LHCN-M2 (cell line): ENCODE results near the gene MACROD2. TPM values are rescaled to one million over a fixed set of nuclear protein-coding genes. Genes with fewer than 3 reads are reported as not detected.
"Not testable (repeated sequence)": the region's sequence is repeated elsewhere in the genome, so short reads cannot be mapped to it uniquely, and the experiment has no call there.

Experiments used
- DNase-seq: peaks from one replicate; pipeline ENCODE4 v3.0.0-alpha.2; 2012; ENCODE audit warnings: low read depth
- total RNA-seq: library from RNA; depleted of rRNA; stranded (reverse); fragments of >200 nt; gene quantifications from 2 replicates; pipeline ENCODE4 v1.2.3, GENCODE V29; 2014

The MACROD2 gene
- total RNA-seq, 1 experiment from 2014 or later: 1.1 TPM

GRCh38 chr20:14902432-14903089, 907.2 kb downstream of the MACROD2 start:
- DNase-seq: no peak

- DNase-seq: no peak
These were observed 911.7 kb downstream of the MACROD2 start for GRCh38 chr20:14906908-14907434.

- DNase-seq: no peak
These were observed 914.8 kb downstream of the MACROD2 start for GRCh38 chr20:14910126-14910525.

- DNase-seq: no peak
These were observed 918.7 kb downstream of the MACROD2 start for GRCh38 chr20:14913896-14914620.

GRCh38 chr20:14914633-14915032, 919.3 kb downstream of the MACROD2 start:
- DNase-seq: no peak

GRCh38 chr20:14915356-14915755, 920.0 kb downstream of the MACROD2 start:
- no peak for DNase-seq

GRCh38 chr20:14916360-14916920, 921.1 kb downstream of the MACROD2 start:
- no peak for DNase-seq

- no peak for DNase-seq
These were observed 923.0 kb downstream of the MACROD2 start for GRCh38 chr20:14918281-14918680.

GRCh38 chr20:14918976-14919375, 923.7 kb downstream of the MACROD2 start:
- DNase-seq: no peak

- DNase-seq: no peak
These were observed 924.3 kb downstream of the MACROD2 start for GRCh38 chr20:14919501-14920081.

- DNase-seq: no peak
These were observed 926.2 kb downstream of the MACROD2 start for GRCh38 chr20:14921513-14921912.

- DNase-seq: no peak
These were observed 927.4 kb downstream of the MACROD2 start for GRCh38 chr20:14922503-14923267.

- DNase-seq: no peak
These were observed 929.1 kb downstream of the MACROD2 start for GRCh38 chr20:14924433-14924832.

GRCh38 chr20:14925300-14925699, 930.0 kb downstream of the MACROD2 start:
- no peak for DNase-seq

GRCh38 chr20:14926436-14926835, 931.1 kb downstream of the MACROD2 start:
- not testable (repeated sequence) for DNase-seq

GRCh38 chr20:14928083-14928482, 932.8 kb downstream of the MACROD2 start:
- DNase-seq: no peak

GRCh38 chr20:14929388-14929787, 934.1 kb downstream of the MACROD2 start:
- no peak for DNase-seq

- no peak for DNase-seq
These were observed 936.7 kb downstream of the MACROD2 start for GRCh38 chr20:14932040-14932439.

- no peak for DNase-seq
These were observed 940.0 kb downstream of the MACROD2 start for GRCh38 chr20:14935285-14935684.

- DNase-seq: no peak
These were observed 941.7 kb downstream of the MACROD2 start for GRCh38 chr20:14937021-14937420.

GRCh38 chr20:14937846-14938245, 942.5 kb downstream of the MACROD2 start:
- DNase-seq: no peak
